ENCODE results near the gene RPE.

GRCh38 chr2:209960676-209961630 is 41.5 kb upstream of the RPE start:
- TF ChIP-seq EZH2 (IDR thresholded peaks at IDR 0.05) = no peak
- no peak for TF ChIP-seq POLR2AphosphoS5 (IDR thresholded peaks at IDR 0.05; ENCODE audit: borderline replicate concordance, low read depth, low read length)
